Measurements from ENCODE around the gene CSTA. TPM values are rescaled to one million over a fixed set of nuclear protein-coding genes. Genes with fewer than 3 reads are reported as not detected.

CSTA gene
- total and polyA plus RNA-seq, 2 of the 8 experiments (the other 6 are each of a cell fraction or from before 2014, with no cell fraction given): not detected

- H2BK20ac ChIP-seq (ENCODE audit: low read length): no peak overlapping the region
- H3K79me1 ChIP-seq (ENCODE audit: low read depth, low read length): no peaks in the 10 kb centered on the region
- H4K91ac ChIP-seq (replicated peaks; ENCODE audit: insufficient read length, low read length): no peak overlapping the region
- H3K4ac ChIP-seq (replicated peaks; ENCODE audit: insufficient read length, low read depth, low read length): no peak overlapping the region
- H3K36me3 ChIP-seq (ENCODE audit: control insufficient read depth in 2 of 4, insufficient read depth in 4 of 4, low read length in 3 of 4): peaks cover 3 to 56% (median 29%) of the 10 kb centered on the region in 4 experiments
- no peak overlapping the region for H3K4me2 ChIP-seq (ENCODE audit: insufficient read depth in 1 of 2, low read depth in 2 of 2, low read length in 2 of 2)
- no peak overlapping the region for H3K14ac ChIP-seq (ENCODE audit: insufficient read length)
- H3K23me2 ChIP-seq (ENCODE audit: low read depth, low read length): no peaks in the 10 kb centered on the region
- POLR2A ChIA-PET (ENCODE audit: partially characterized antibody): interaction anchor here (1.1 to 1.2 kb wide), 2 partner anchors 21 to 30 kb away, joined by 3 to 4 read pairs; partner anchors contain the start of gene MIX23
- no peaks in the 10 kb centered on the region for H3K9me3 ChIP-seq (ENCODE audit: insufficient read depth in 2 of 2, low read depth in 1 of 2, low read length in 1 of 2)
- H2BK15ac ChIP-seq (ENCODE audit: low read length): no peak overlapping the region
- no peak for DNase-seq (ENCODE audit: low read depth in 1 of 2, low spot score in 2 of 2)
- CTCF ChIA-PET (ENCODE audit: partially characterized antibody): interaction anchor here (1.0 to 2.7 kb wide), 4 partner anchors 9 to 261 kb away, joined by 3 to 8 read pairs (median 5); no protein-coding TSS in a partner anchor
- no peak overlapping the region for H3K18ac ChIP-seq (ENCODE audit: extremely low read depth, low read length)
- no peak overlapping the region for H3K23ac ChIP-seq (ENCODE audit: insufficient read length)
- no peak overlapping the region for H2BK5ac ChIP-seq (ENCODE audit: low read depth, low read length)
- H3K9ac ChIP-seq (replicated peaks in 1 of 4; ENCODE audit: extremely low read depth in 1 of 4, low read depth in 3 of 4, low read length in 3 of 4): no peak overlapping the region
- no peak overlapping the region for H2BK120ac ChIP-seq (replicated peaks; ENCODE audit: low read depth, low read length)
- H2BK12ac ChIP-seq (ENCODE audit: low read depth, low read length): no peak overlapping the region
- H3K27ac ChIP-seq (ENCODE audit: low read depth, low read length): no peak overlapping the region
- no peak overlapping the region for H3K56ac ChIP-seq (replicated peaks; ENCODE audit: insufficient read length, low read depth, low read length)
- no peak overlapping the region for H2AK5ac ChIP-seq (ENCODE audit: low read depth, low read length)
- TF ChIP-seq SIRT6 (IDR thresholded peaks at IDR 0.05; ENCODE audit: low read length) (no peak), SAP30 (IDR thresholded peaks at IDR 0.05; ENCODE audit: insufficient read depth, insufficient replicate concordance, low read length) (no peak), FOSL1 (IDR thresholded peaks at IDR 0.05; ENCODE audit: insufficient read depth, low read depth, low read length) (no peak), KDM1A (IDR thresholded peaks at IDR 0.05; ENCODE audit: borderline replicate concordance, low read length) (no peak), CHD1 (IDR thresholded peaks at IDR 0.05; ENCODE audit: low read depth, low read length) (no peak), ZNF274 (IDR thresholded peaks at IDR 0.05; ENCODE audit: borderline replicate concordance, extremely low read depth, low read length) (no peak), JUND (IDR thresholded peaks at IDR 0.05; ENCODE audit: low read length) (no peak), SP1 (IDR thresholded peaks at IDR 0.05; ENCODE audit: low read depth, low read length) (no peak)
- TF ChIP-seq, protein P1, sequence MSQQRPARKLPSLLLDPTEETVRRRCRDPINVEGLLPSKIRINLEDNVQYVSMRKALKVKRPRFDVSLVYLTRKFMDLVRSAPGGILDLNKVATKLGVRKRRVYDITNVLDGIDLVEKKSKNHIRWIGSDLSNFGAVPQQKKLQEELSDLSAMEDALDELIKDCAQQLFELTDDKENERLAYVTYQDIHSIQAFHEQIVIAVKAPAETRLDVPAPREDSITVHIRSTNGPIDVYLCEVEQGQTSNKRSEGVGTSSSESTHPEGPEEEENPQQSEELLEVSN (IDR thresholded peaks at IDR 0.05): no peak
- no peaks in the 10 kb centered on the region for H3K27me3 ChIP-seq (replicated peaks in 1 of 4; ENCODE audit: control insufficient read depth in 3 of 4, extremely low read depth in 1 of 4, insufficient read depth in 3 of 4, low read length in 3 of 4)
- H2AFZ ChIP-seq (ENCODE audit: low read length): no peak overlapping the region
- H3K4me3 ChIP-seq (ENCODE audit: extremely low read depth in 1 of 4, insufficient read depth in 2 of 4, low read depth in 3 of 4, low read length in 4 of 4): no peak overlapping the region
- no peak overlapping the region for H4K8ac ChIP-seq (ENCODE audit: extremely low read depth, insufficient read depth, low read length)
- no peaks in the 10 kb centered on the region for H3K4me1 ChIP-seq (replicated peaks in 1 of 4; ENCODE audit: control insufficient read depth in 3 of 4, insufficient read depth in 4 of 4, low read length in 3 of 4)
- peaks cover 2% of the 10 kb centered on the region in 2 experiments for H4K20me1 ChIP-seq (replicated peaks in 1 of 2; ENCODE audit: control insufficient read depth in 1 of 2, insufficient read depth in 2 of 2, low read length in 2 of 2)
- WGBS, 2 experiments (ENCODE audit: extremely low coverage in 1 of 2, insufficient coverage in 1 of 2, insufficient read length in 1 of 2, insufficient replicate concordance in 2 of 2, low coverage in 1 of 2, low lambda C conversion rate in 2 of 2, missing lambda C conversion rate in 1 of 2): 81% methylated on average over 2 of the region's 2 CpGs; no CpG with 5 or more reads in 1 of the 2 experiments
- no peaks in the 10 kb centered on the region for H3K79me2 ChIP-seq (ENCODE audit: control insufficient read depth in 1 of 2, insufficient read depth in 2 of 2, low read length in 2 of 2)
- no peak overlapping the region for H4K5ac ChIP-seq (ENCODE audit: insufficient read length, low read depth, low read length)
- no peak for FAIRE-seq
These were observed 37.0 kb downstream of the CSTA start for GRCh38 chr3:122362026-122362425.

Data from H1 (cell line).